ENCODE measurements around the gene MED13.
"Not testable (repeated sequence)": the region's sequence is repeated elsewhere in the genome, so short reads cannot be mapped to it uniquely, and the experiment has no call there.

MED13 gene

DNA sequence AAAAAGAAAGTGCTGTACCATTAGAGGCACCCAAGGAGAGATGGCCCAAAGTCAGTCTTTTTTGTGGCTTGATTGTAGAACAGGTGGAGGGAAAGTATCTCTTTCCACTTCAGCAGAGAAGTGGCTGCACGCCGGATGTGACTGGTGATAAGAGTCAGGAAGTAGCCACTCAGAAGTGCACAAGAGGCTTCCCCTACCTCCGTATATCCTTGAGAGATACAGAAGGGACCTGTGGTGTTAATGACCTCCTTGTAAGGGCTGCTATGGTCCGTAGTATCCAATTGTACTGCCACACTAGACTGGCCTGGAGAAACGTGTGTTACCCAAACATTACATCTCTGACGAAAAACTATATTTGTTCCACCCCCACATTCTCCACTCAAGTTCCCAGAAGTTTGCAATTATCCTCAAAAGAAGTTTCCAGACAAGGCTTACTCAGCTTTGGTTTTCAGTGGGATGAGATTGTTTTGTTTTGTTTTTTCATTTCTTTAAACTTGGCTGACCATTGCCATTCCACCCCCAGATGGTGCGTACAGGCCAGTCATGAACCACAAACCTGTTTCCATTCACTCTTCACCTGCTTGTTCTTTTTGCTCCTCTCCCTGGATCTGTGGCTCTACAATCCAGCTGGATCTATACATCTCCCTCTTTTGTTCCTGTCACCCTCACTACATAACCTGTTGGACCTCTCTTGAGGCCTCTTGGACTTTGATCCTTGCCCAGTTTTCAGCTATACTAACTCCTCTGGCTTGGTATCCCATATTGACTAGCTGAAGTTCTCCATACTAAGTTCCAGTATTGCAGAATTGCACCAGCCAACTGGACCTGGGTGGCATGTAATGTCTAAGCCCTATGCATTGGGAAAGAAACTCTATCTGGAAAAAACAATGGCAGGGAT is 20.7 kb upstream of the MED13 start:
- no peak for DNase-seq

DNA sequence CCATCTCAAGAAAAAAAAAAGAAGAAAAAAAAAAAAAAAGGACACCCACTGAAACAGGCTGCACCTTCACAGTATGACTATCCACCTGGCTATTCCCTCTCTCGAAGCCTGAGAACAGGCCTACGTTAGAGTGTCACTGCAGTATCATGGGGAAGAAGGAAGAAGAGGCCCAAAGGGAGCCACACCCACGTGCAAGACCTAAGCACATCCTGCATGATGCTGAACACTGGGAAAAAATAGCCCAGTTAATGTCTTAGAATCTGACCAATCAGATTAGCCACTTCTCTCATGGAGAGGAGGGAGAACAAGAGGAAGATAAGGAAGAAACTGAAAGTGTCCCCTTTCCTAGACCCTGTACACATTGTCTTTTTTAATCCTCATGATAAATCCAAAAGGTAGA is 19.5 kb upstream of the MED13 start:
- DNase-seq = no peak

- no peak for DNase-seq
Observed at GRCh38 chr17:62083651-62084050, 18.6 kb upstream of the MED13 start.

DNA sequence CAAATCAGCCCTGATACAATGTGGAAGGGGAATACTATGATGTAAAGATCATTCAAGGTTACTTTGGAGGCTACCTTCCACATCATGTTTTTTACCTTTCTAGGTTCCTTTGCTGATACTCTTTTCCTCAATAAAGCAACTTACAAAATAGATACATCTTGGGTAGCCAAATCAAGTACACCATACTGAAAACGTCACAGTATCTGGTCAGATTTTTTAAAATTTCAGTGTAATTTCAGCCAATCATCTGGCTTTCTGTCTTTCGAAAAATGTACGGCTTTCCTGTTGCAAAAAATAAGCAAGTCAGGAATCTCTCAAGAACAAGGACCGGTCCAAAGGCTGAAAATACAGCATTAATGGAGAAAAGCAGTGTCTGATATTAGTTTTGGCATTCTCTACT is 15.6 kb upstream of the MED13 start:
- DNase-seq = no peak

GRCh38 chr17:62078009-62078408 is 12.9 kb upstream of the MED13 start:
- no peak for DNase-seq

DNA sequence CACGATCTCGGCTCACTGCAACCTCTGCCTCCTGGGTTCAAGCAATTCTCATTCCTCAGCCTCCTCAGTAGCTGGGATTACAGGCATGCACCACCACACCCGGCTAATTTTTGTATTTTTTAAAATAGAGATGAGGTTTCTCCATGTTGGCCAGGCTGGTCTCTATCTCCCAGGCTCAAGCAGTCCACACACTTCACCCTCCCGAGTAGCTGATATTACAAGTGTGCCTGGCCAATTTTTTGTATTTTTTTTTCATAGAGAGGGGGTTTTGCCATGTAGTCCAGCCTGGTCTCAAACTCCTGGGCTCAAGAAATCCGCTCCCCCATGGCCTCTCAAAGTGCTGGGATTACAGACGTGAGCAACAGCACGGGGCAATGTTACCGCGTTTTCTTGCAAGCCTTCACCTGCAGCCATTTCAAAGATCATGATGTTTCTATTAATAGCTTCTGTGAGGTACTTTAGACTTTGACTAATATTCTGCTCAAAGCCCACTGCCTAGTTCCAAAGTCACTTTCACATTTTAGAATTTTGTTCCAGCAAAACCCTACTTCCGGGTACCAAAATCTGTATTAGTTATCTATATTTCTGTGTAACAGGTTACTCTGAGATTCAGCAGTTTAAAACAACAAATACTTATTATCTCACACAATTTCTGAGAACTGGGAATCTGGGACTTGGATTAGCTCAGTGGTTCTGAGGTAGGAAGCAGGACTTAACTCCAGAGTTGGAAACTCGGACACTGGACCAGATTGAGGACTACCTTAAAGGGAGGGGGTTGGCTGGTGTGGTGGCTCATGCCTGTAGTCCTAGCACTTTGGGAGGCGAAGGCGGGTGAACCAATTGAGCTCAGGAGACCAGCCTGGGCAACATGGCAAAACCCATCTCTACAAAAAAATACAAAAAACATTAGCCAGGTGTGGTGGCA is 12.0 kb upstream of the MED13 start:
- DNase-seq = no peak

DNA sequence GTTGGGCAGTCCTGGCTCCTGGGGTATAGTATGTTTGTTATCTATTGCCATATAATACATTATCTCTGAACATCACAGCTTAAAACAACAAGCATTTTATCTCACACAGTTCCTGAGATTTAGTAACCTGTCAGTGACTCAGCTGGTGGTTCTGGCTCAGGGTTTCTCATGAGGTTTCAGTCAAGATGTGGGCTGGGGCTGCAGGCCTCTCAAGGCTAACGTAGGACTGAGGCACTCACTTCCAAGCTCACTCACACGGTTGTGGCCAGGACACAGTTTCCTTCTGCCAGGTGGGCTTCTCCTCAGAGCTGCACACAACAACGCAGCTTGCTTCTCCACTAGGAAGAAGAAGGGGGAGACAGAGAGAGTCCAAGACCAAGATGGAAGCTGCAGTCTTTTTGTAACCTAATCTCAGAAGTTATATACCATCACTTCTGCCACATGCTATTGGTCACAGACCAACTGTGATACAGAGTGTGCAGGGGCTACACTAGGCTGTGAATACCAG is 10.3 kb upstream of the MED13 start:
- no peak for DNase-seq

GRCh38 chr17:62073993-62074392 is 8.9 kb upstream of the MED13 start:
- no peak for DNase-seq

DNA sequence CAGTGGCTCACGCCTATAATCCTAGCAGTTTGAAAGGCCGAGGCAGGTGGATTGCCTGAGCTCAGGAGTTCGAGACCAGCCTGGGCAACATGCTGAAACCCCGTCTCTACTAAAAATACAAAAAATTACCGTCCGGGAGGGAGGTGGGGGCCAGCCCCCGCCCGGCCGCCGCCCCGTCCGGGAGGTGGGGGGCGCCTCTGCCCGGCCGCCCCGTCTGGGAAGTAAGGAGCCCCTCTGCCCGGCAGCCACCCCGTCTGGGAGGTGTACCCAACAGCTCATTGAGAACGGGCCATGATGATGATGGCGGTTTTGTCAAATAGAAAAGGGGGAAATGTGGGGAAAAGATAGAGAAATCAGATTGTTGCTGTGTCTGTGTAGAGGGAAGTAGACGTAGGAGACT is 7.8 kb upstream of the MED13 start:
- not testable (repeated sequence) for DNase-seq

- DNase-seq = no peak
Observed at GRCh38 chr17:62070900-62071299, 5.8 kb upstream of the MED13 start.

DNA sequence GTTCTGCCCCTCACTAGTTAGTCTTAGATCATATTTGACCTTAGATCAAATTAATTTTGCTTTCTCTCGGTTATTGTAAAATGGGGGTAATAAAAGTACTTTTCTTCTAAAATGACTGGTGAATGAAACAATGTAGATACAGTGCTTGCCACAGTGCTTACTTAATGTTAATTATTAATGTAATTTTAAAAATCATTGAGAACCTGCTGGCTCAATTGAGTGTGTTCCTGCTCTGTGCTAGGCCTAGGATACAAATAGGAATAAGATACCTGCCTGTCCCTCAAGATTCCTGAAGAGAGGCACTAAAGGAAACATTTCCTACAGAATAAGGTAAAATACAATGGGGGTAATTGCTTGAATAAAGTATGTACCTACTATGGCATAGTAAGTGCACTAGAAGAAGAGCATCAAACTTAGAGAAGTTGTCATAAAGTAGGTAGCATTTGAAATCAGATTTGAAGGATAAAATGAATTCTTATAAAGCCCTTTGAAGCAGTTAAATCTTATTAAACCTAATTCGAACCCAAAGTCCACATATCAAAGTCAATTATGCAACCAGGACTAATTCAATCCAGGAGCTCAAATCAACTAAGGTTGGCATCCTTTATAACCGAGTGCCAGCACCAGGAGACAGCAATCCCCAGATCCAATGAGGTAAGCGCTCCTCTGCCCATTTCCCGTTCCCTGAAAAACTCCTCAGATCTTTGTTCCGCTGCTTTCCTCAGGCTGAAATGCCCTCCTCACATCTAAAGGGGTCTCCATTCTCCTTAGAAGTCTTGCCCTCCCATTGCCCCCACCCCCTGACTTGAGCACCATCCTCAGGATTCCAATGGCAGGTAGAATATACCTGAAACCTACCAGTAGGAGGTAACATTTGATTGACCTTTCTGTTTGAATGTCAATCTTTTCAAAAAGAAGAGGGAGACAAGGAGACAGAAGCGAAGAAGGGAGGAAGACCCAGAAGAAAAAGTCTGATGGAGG is 2.4 kb upstream of the MED13 start:
- no peak for DNase-seq

- DNase-seq = peak; percentile 100
Observed at GRCh38 chr17:62065611-62066468, 762 bp upstream of the MED13 start.

DNA sequence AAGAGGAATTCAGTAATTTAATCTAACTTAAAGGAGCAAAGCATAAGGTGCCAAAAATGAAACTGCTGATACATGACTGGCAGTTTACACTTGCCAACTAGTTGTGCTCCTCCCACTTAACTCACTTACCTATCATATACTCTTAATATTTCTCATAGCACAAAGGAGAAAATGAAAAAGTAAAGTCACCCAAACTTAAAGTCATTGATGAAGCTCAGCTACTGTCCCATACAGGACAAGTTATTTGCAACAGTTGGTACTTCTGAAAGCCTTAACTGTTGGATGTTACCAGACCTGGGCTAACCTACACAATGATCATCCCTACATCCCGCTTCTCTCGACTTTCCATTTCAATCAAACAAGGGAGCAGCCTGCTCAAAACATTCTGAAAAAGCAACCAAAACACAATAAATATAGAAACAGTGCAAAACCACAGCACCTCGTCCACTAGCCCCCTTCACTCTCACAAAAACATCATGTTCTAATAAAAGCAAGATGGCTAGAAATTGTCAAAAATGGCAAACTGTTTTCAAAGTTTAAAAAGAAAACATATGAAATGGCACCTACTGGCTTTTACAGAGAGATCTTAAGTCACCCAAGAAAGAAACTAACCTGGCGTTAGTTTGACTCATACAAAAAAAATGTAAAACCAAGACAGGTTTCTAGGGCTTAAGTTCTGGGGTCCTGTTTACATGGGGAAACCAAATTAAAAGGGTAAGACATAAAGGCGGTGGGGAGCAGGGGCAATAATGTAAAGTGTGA is 868 bp downstream of the MED13 start:
- no peak for DNase-seq

GRCh38 chr17:62062944-62063343 is 2.1 kb downstream of the MED13 start:
- DNase-seq = no peak

- no peak for DNase-seq
Observed at GRCh38 chr17:62062302-62062701, 2.8 kb downstream of the MED13 start.

DNA sequence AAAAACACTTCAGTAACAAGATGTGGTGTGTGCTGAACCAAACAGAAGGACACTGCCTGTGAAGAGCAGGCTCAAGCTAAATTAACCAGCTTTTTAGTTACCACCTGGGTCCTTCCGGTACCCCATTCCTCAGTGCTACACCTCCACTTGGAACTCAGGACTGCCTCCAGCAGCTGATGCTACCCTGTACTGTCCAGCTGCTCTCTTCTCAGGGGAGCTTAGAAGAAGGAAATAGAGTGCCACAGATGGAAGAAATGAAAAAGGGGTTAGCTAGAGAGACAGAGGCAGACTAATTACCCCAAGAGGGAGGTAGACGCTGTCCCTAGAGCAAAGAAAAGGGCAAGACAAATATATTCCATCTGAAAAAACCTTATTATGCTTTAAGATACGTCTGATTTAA is 5.7 kb downstream of the MED13 start:
- DNase-seq = no peak

GRCh38 chr17:62058611-62059010 is 6.5 kb downstream of the MED13 start:
- no peak for DNase-seq

DNA sequence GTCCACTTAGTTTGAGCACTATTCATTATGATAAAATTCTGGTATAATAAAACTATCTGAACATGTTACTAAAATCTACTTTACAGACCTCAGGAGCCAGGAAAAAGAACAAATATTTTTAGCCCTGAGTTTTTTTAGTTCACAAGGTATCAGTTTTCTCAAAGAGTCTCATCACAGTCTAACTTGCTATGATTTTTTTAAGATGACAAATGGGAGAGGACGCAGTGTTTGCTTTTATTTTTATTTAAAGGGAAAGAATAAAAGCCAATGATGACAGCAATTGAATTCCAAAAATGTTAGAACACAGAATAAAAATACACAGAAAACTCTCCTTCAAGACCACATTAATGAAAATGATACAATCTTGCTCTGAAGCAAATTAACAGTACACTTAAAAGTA is 7.4 kb downstream of the MED13 start:
- DNase-seq = no peak

- DNase-seq = no peak
Observed at GRCh38 chr17:62052765-62053338, 12.2 kb downstream of the MED13 start.

DNA sequence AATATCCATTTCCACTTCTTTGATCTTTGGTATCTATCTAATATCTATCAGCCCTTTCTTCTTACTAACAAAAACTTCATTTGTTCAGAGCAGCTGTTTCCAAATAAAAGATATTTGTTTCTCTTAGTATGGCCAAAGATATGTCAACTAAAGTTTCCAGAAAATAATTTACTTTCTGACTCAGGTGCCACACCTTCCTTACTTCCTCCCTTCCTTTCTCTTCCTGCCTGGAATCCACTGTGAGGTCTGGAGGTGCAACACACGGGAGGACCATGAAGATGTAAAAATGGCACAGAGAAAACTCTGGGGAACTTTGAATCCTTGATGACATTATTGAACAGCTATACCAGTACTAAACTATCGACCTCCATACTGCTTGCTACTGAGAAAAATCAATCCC is 14.0 kb downstream of the MED13 start:
- DNase-seq = no peak

Data from activated effector memory CD4-positive, alpha-beta T cell treated with anti-CD3 and anti-CD28 coated beads, Interleukin-2, amount 50 U/mL, for 16 hours (primary cell).